Measurements from ENCODE around the gene HERPUD2.
A peak's percentile ranks its signal among the peaks of the same experiment; 100 is the strongest.
"Not testable (repeated sequence)": the region's sequence is repeated elsewhere in the genome, so short reads cannot be mapped to it uniquely, and the experiment has no call there.

The HERPUD2 gene

DNA sequence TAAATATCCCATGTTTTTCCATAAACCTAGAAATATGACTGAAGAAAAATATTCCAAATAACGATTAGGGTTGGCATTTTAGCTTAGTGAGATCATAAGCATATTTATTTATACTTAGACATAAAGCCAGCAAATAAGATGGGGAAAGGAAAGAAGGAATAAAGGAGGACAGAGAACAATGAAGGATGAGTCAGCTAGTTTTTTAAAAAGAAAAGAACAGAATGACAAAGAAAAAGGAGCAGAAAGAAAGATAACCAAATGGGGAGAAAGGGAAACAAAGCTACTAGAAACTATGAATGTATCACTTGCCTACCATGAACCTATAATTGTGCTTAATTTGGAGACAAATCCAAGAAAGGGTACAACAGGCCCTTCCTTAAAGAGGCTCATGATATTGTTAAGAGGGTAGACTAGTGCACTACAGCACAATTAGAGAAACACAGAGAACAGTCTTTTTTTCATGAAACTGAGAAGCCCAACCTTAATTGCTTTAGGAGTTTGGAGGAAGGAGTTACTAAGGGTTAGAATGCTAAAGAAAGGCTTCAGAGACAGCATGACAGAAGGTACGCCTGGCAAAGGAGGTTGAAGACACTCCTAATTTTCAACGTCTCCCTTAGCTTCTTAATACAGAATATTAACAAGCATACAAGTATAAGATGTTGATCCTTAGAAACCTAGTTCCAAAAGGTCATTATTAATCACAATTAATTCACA, 23.9 kb downstream of the HERPUD2 start:
- TF ChIP-seq, protein P1, sequence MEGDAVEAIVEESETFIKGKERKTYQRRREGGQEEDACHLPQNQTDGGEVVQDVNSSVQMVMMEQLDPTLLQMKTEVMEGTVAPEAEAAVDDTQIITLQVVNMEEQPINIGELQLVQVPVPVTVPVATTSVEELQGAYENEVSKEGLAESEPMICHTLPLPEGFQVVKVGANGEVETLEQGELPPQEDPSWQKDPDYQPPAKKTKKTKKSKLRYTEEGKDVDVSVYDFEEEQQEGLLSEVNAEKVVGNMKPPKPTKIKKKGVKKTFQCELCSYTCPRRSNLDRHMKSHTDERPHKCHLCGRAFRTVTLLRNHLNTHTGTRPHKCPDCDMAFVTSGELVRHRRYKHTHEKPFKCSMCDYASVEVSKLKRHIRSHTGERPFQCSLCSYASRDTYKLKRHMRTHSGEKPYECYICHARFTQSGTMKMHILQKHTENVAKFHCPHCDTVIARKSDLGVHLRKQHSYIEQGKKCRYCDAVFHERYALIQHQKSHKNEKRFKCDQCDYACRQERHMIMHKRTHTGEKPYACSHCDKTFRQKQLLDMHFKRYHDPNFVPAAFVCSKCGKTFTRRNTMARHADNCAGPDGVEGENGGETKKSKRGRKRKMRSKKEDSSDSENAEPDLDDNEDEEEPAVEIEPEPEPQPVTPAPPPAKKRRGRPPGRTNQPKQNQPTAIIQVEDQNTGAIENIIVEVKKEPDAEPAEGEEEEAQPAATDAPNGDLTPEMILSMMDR (IDR thresholded peaks at IDR 0.05; ENCODE audit: unreplicated experiment in 3 of 3), result no peak
- Mint-ChIP-seq H3K9me3 (peaks cover 10% of the 10 kb centered on the region), H3K36me3 (ENCODE audit: low read depth) (peaks cover 50% of the 10 kb centered on the region), H3K27me3 (ENCODE audit: low read depth) (no peaks in the 10 kb centered on the region), H3K27ac (no peak overlapping the region), H3K4me3 (no peak overlapping the region), H3K4me1 (no peaks in the 10 kb centered on the region)

DNA sequence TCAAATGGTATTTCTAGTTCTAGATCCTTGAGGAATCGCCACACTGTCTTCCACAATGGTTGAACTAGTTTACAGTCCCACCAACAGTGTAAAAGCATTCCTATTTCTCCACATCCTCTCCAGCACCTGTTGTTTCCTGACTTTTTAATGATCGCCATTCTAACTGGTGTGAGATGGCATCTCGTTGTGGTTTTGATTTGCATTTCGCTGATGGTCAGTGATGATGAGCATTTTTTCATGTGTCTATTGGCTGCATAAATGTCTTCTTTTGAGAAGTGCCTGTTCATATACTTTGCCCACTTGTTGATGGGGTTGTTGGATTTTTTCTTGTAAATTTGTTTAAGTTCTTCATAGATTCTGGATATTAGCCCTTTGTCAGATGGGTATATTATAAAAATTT, 34.5 kb downstream of the HERPUD2 start:
- H3K9me3 Mint-ChIP-seq, result peaks cover 57% of the 10 kb centered on the region
- not testable (repeated sequence) for H3K4me3 Mint-ChIP-seq; H3K27me3 Mint-ChIP-seq (ENCODE audit: low read depth); H3K4me1 Mint-ChIP-seq; H3K27ac Mint-ChIP-seq
- H3K36me3 Mint-ChIP-seq (ENCODE audit: low read depth), result peaks cover 82% of the 10 kb centered on the region

DNA sequence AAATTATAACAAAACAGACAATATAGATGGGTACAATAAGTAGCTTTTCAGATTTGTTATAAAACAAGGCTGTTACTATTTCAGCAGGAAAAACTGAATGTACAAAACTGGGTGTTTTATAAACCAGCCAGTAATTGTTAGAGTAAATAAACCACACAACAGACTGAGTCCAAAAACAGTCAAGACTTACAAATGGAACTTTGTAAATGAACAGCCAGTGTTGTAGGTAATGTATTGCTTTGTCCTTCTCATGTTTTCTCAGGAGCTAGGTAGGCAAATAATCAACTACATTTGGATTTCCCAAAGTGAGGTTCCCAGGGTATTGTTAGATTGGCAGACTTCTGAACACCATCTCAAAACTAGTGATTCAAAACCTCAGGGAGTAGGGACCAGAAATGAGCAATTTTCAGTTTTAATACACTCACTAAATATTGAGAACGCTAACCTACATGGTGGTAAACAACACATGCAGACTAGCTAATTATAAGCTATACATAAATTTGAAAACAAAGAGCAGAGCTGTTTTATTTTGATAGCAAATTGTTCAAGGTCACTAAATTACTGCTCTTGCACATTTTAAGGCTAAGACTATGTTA, 36.2 kb downstream of the HERPUD2 start:
- Mint-ChIP-seq H3K36me3 (ENCODE audit: low read depth) (peaks cover 79% of the 10 kb centered on the region), H3K4me3 (no peak overlapping the region), H3K4me1 (no peaks in the 10 kb centered on the region), H3K27ac (peak overlapping the region; percentile 5 to 86 (median 47)), H3K27me3 (ENCODE audit: low read depth) (no peaks in the 10 kb centered on the region), H3K9me3 (peaks cover 55% of the 10 kb centered on the region)
- TF ChIP-seq, protein P1 (IDR thresholded peaks at IDR 0.05; ENCODE audit: unreplicated experiment in 3 of 3), result no peak

DNA sequence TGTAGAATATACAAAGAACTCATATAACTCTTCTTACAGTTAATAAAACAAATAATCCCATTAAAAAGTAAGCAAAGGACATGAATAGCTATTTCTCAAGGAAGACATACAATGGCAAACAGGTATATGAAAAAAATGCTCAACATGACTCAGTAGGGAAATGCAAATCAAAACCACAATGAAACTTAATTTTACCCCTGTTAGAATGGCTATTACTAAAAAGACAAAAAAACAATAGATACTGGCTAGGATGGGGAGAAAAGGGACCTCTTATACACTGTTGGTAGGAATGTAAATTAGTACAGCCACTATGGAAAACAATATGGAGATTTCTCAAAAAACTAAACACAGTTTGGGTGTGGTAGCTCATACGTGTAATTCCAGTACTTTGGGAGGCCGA, 37.8 kb downstream of the HERPUD2 start:
- no peak overlapping the region for H3K4me3 Mint-ChIP-seq
- H3K4me1 Mint-ChIP-seq, result no peaks in the 10 kb centered on the region
- H3K27me3 Mint-ChIP-seq (ENCODE audit: low read depth), result no peaks in the 10 kb centered on the region
- H3K9me3 Mint-ChIP-seq, result peaks cover 58% of the 10 kb centered on the region
- H3K36me3 Mint-ChIP-seq (ENCODE audit: low read depth), result peaks cover 79% of the 10 kb centered on the region
- peak overlapping the region in 1 of 3 experiments; percentile 78 for H3K27ac Mint-ChIP-seq
- TF ChIP-seq, protein P1 (IDR thresholded peaks at IDR 0.05; ENCODE audit: unreplicated experiment in 3 of 3), result no peak

DNA sequence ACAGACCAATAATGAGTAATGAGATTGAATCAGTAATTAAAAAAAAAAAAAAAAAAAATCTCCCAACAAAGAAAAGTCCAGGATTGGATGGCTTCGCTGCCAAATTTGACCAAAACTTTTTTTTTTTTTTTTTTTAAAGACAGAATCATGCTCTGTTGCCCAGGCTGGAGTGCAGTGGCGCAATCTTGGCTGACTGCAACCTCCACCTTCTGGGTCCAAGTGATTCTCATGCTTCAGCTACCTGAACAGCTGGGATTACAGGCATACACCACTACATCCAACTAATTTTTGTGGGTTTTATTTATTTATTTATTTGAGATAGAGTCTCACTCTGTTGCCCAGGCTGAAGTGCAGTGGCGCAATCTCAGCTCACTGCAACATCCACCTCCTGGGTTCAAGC, 40.4 kb downstream of the HERPUD2 start:
- not testable (repeated sequence) for H3K4me3 Mint-ChIP-seq; H3K27me3 Mint-ChIP-seq (ENCODE audit: low read depth); H3K27ac Mint-ChIP-seq; H3K4me1 Mint-ChIP-seq
- Mint-ChIP-seq H3K9me3 (peaks cover 55% of the 10 kb centered on the region), H3K36me3 (ENCODE audit: low read depth) (peaks cover 87% of the 10 kb centered on the region)

DNA sequence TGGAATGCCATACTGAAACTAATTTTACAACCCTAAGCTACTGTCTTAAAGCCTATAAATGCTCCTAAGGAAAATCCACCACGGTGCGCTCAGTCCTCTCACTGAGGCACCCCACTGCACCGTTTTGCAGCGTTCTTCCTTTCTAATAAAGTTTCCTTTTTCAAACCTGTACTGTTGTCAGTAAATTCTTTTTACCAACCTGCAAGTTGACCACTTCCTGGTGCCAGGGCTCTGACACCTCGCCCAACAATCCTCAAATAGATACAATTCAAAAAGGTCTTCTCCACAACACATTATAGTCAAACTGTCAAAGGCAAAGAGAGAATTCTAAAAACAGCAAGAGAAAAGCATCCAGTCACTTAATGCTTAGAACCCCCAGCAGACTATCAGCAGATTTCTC, 42.8 kb downstream of the HERPUD2 start:
- H3K27ac Mint-ChIP-seq, result no peak overlapping the region
- H3K4me1 Mint-ChIP-seq, result peaks cover 13% of the 10 kb centered on the region
- peaks cover 86% of the 10 kb centered on the region for H3K36me3 Mint-ChIP-seq (ENCODE audit: low read depth)
- TF ChIP-seq, protein P1 (IDR thresholded peaks at IDR 0.05; ENCODE audit: unreplicated experiment in 3 of 3), result no peak
- no peaks in the 10 kb centered on the region for H3K27me3 Mint-ChIP-seq (ENCODE audit: low read depth)
- peaks cover 47% of the 10 kb centered on the region for H3K9me3 Mint-ChIP-seq
- no peak overlapping the region for H3K4me3 Mint-ChIP-seq

DNA sequence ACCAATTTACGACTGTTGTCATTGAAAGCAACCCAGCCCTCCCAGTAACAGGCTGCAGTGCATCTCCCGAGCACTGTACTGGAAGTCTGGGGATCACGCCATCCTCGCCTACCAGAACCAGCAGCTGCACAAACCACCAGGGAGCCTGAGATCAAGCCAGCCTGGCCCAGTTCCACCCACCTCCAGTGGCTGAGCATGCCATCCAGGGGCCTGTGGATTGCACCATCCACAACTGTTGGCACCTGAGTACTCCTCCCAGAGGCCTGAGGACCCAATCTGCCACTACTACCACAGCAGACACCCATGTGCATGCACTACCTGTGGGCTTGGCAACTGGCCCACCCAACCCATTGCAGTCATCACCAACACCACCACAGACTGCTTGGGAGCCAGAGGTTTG, 44.2 kb downstream of the HERPUD2 start:
- Mint-ChIP-seq H3K9me3 (peaks cover 37% of the 10 kb centered on the region), H3K4me1 (peaks cover 23% of the 10 kb centered on the region), H3K27ac (no peak overlapping the region), H3K36me3 (ENCODE audit: low read depth) (peaks cover 73% of the 10 kb centered on the region), H3K27me3 (ENCODE audit: low read depth) (no peaks in the 10 kb centered on the region), H3K4me3 (no peak overlapping the region)
- TF ChIP-seq, protein P1 (IDR thresholded peaks at IDR 0.05; ENCODE audit: unreplicated experiment in 3 of 3), result no peak

Measured in nephron (organoid).